Panc1 (cell line): ENCODE results near the gene OPHN1. TPM values are rescaled to one million over a fixed set of nuclear protein-coding genes. Genes with fewer than 3 reads are reported as not detected.

ENCODE experiments used
- ATAC-seq: fragments of 200-7000 bp; cut with Tn5 transposase; 2 replicates; pipeline ENCODE4 v1.9.1; 2020; ENCODE audit warnings: mild to moderate bottlenecking, moderate library complexity
- BruUV-seq: library from RNA; stranded (reverse); fragments of 400-500 nt; replicated peaks from 2 replicates; lab custom pipeline; 2021; lab: Mats Ljungman, UMichigan
- CTCF ChIA-PET: fragments of 300-600 bp; sonication (Branson Sonifier 250); formaldehyde crosslinking; loops from one replicate; lab custom pipeline; 2022; ENCODE audit warnings: antibody characterized with exemption; lab: Charles Lee
- POLR2A ChIA-PET: fragments of 300-600 bp; sonication (Branson Sonifier 250); formaldehyde crosslinking; loops from one replicate; lab custom pipeline; 2022; ENCODE audit warnings: antibody characterized with exemption; lab: Charles Lee
- DNase-seq: peaks from one replicate; pipeline ENCODE4 v3.0.0-alpha.2; 2010; ENCODE audit warnings: low read depth, low spot score
- H3K27ac ChIP-seq: 2 replicates; pipeline ENCODE4 v1.5.1; 2011; ENCODE audit warnings: mild to moderate bottlenecking, low read length, inconsistent platforms
- H3K27me3 ChIP-seq: fragments of 200-500 bp; sonication (Bioruptor generic); 2 replicates; pipeline ENCODE4 v1.6.0; 2014; ENCODE audit warnings: low read length, inconsistent platforms; ENCODE audit not compliant: control insufficient read depth, insufficient read depth
- H3K36me3 ChIP-seq: fragments of 200-500 bp; sonication (Bioruptor generic); 2 replicates; pipeline ENCODE4 v1.5.1; 2014; ENCODE audit warnings: inconsistent platforms, mild to moderate bottlenecking, low read length, moderate library complexity; ENCODE audit not compliant: control insufficient read depth, insufficient read depth
- H3K4me1 ChIP-seq: 2 replicates; pipeline ENCODE4 v1.5.1; 2011; ENCODE audit warnings: inconsistent platforms, mild to moderate bottlenecking, low read length, moderate library complexity; ENCODE audit not compliant: control insufficient read depth, insufficient read depth
- H3K4me3 ChIP-seq, 2 experiments: 2 replicates each; pipeline ENCODE4 v1.5.1; 2011 to 2012; ENCODE audit warnings: low read depth in 2 of 2, low read length in 2 of 2, mild to moderate bottlenecking in 2 of 2, inconsistent platforms in 1 of 2, moderate library complexity in 1 of 2
- H3K9me3 ChIP-seq: fragments of 200-500 bp; sonication (Bioruptor generic); 2 replicates; pipeline ENCODE4 v1.5.1; 2014; ENCODE audit warnings: low read depth, mild to moderate bottlenecking, inconsistent platforms, low read length, moderate library complexity; ENCODE audit not compliant: control insufficient read depth, insufficient read depth
- POLR2AphosphoS5 ChIP-seq: IDR thresholded peaks from 2 replicates; pipeline ENCODE4 v1.6.1; 2012; ENCODE audit warnings: mild to moderate bottlenecking, low read depth, low read length, moderate library complexity
- SIN3A ChIP-seq: IDR thresholded peaks from 2 replicates; pipeline ENCODE4 v1.6.1; 2012; ENCODE audit warnings: low read depth, mild to moderate bottlenecking, low read length, moderate library complexity, borderline replicate concordance; ENCODE audit not compliant: insufficient read depth
- TCF7L2 ChIP-seq: IDR thresholded peaks from 2 replicates; pipeline ENCODE4 v1.6.1; 2011; ENCODE audit warnings: mild to moderate bottlenecking, low read depth, low read length, inconsistent platforms
- in situ Hi-C: cut with HindIII; loops from 2 replicates; pipeline ENCODE4 v1.10.0; 2016; ENCODE audit warnings: low sequenced_read_pairs, low pct_unique_long_range_greater_than_20kb
- intact Hi-C: fragments of 100-400 bp; cut with micrococcal nuclease; formaldehyde crosslinking; loops from one replicate; pipeline ENCODE4 v1.10.0; 2022; ENCODE audit not compliant: unreplicated experiment
- total RNA-seq: library from RNA; stranded (reverse); gene quantifications from one replicate; pipeline ENCODE4 v1.2.1, GENCODE V29; 2021; ENCODE audit not compliant: unreplicated experiment
- TF ChIP-seq, protein P1 (sequence below), 2 experiments: IDR thresholded peaks; 2 replicates each; pipeline ENCODE4 v1.6.1; 2011 to 2012; ENCODE audit warnings: low read depth in 2 of 2, control low read depth in 1 of 2, low read length in 1 of 2, mild to moderate bottlenecking in 1 of 2, moderate library complexity in 1 of 2; ENCODE audit not compliant: insufficient read depth in 1 of 2
- TF ChIP-seq, protein P2 (sequence below): fragments of 450-650 bp; IDR thresholded peaks from 2 replicates; pipeline ENCODE4 v1.5.1; 2017; ENCODE audit warnings: mild to moderate bottlenecking

The OPHN1 gene
- total RNA-seq, 1 experiment from 2014 or later: 8.8 TPM

DNA sequence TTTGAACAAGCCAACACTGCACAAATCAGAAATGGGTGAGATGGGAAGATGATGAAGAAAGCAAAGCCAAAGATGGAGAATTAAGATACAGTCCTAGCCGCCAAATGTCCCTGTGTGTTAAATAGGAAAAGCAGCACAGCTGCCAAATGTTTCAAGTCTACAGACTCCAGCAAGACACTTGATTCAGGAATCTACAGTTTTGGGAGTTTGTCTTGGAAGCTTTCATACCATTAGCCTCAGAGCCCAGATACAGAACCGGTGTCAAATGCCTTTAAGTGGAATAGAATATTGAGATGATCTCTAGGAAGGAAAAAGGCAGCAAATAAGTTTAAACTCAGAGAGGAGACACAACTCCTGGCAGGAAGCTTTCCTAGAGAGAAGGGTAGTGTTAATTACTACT, 30.3 kb downstream of the OPHN1 start:
- CTCF ChIA-PET: no interaction called here

DNA sequence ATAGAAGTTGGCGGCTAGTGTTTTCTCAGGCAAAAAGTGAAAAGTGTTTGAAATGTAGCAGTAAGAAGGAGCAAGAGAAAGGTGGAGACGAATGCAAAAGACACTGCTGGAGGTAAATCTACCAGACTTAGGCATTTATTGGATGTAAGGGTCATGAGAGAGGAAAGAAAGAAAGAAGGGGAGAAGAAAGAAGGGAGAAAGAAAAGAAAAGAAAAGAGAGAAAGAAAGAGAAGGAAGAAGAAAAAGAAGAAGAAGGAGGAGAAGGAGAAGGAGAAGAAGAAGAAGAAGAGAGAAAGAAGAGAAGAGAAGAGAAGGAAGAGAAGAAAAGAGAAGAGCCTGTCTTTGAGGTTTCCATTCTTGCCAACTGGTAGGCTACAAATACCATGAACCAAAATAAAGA, 31.2 kb downstream of the OPHN1 start:
- POLR2A ChIA-PET: no interaction called here
- H3K27ac ChIP-seq: no peak overlapping the region

More for the DNA sequence above, 30.3 kb downstream of the OPHN1 start:
- Histone ChIP-seq H3K36me3 (no peaks in the 10 kb centered on the region), H3K9me3 (no peaks in the 10 kb centered on the region), H3K27me3 (no peaks in the 10 kb centered on the region), H3K4me1 (peaks cover 5% of the 10 kb centered on the region), H3K27ac (no peak overlapping the region), H3K4me3 (no peak overlapping the region)
- TF ChIP-seq, protein P1, sequence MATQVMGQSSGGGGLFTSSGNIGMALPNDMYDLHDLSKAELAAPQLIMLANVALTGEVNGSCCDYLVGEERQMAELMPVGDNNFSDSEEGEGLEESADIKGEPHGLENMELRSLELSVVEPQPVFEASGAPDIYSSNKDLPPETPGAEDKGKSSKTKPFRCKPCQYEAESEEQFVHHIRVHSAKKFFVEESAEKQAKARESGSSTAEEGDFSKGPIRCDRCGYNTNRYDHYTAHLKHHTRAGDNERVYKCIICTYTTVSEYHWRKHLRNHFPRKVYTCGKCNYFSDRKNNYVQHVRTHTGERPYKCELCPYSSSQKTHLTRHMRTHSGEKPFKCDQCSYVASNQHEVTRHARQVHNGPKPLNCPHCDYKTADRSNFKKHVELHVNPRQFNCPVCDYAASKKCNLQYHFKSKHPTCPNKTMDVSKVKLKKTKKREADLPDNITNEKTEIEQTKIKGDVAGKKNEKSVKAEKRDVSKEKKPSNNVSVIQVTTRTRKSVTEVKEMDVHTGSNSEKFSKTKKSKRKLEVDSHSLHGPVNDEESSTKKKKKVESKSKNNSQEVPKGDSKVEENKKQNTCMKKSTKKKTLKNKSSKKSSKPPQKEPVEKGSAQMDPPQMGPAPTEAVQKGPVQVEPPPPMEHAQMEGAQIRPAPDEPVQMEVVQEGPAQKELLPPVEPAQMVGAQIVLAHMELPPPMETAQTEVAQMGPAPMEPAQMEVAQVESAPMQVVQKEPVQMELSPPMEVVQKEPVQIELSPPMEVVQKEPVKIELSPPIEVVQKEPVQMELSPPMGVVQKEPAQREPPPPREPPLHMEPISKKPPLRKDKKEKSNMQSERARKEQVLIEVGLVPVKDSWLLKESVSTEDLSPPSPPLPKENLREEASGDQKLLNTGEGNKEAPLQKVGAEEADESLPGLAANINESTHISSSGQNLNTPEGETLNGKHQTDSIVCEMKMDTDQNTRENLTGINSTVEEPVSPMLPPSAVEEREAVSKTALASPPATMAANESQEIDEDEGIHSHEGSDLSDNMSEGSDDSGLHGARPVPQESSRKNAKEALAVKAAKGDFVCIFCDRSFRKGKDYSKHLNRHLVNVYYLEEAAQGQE (IDR thresholded peaks at IDR 0.05; ENCODE audit: insufficient read depth in 1 of 2, low read depth in 2 of 2, low read length in 1 of 2): no peak
- no peak for TF ChIP-seq TCF7L2
- no peak for TF ChIP-seq SIN3A
- no peak for TF ChIP-seq POLR2AphosphoS5
- TF ChIP-seq, protein P2, sequence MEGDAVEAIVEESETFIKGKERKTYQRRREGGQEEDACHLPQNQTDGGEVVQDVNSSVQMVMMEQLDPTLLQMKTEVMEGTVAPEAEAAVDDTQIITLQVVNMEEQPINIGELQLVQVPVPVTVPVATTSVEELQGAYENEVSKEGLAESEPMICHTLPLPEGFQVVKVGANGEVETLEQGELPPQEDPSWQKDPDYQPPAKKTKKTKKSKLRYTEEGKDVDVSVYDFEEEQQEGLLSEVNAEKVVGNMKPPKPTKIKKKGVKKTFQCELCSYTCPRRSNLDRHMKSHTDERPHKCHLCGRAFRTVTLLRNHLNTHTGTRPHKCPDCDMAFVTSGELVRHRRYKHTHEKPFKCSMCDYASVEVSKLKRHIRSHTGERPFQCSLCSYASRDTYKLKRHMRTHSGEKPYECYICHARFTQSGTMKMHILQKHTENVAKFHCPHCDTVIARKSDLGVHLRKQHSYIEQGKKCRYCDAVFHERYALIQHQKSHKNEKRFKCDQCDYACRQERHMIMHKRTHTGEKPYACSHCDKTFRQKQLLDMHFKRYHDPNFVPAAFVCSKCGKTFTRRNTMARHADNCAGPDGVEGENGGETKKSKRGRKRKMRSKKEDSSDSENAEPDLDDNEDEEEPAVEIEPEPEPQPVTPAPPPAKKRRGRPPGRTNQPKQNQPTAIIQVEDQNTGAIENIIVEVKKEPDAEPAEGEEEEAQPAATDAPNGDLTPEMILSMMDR: no peak
- in situ Hi-C loops (no loop called here), intact Hi-C loops (no loop called here)
- no peak for DNase-seq
- BruUV-seq: no TSS peak
- ATAC-seq: no peak
- POLR2A ChIA-PET: no interaction called here

More for the DNA sequence above, 31.2 kb downstream of the OPHN1 start:
- Histone ChIP-seq H3K4me1 (peaks cover 5% of the 10 kb centered on the region), H3K9me3 (no peaks in the 10 kb centered on the region), H3K27me3 (no peaks in the 10 kb centered on the region), H3K36me3 (no peaks in the 10 kb centered on the region), H3K4me3 (no peak overlapping the region)
- in situ Hi-C loops (no loop called here), intact Hi-C loops (no loop called here)
- DNase-seq: no peak
- CTCF ChIA-PET: no interaction called here
- TF ChIP-seq, protein P2: no peak
- TF ChIP-seq SIN3A (no peak), POLR2AphosphoS5 (no peak), TCF7L2 (no peak)
- TF ChIP-seq, protein P1 (IDR thresholded peaks at IDR 0.05; ENCODE audit: insufficient read depth in 1 of 2, low read depth in 2 of 2, low read length in 1 of 2): no peak
- BruUV-seq: no TSS peak
- no peak for ATAC-seq
